Measurements from ENCODE around the gene GAB2.

Gene GAB2

GRCh38 chr11:78192223-78192719, 225.3 kb downstream of the GAB2 start:
- H3K4me3 ChIP-seq (ENCODE audit: low read depth, low read length, poor library complexity, severe bottlenecking), result no peak overlapping the region
- H3K9me2 ChIP-seq (ENCODE audit: low read depth, low read length), result no peaks in the 10 kb centered on the region
- no peaks in the 10 kb centered on the region for H3K9me3 ChIP-seq (ENCODE audit: low read length)
- no peak overlapping the region for H3K27ac ChIP-seq (ENCODE audit: low read depth, low read length, poor library complexity, severe bottlenecking)
- H2AFZ ChIP-seq (ENCODE audit: low read length), result no peak overlapping the region
- no peaks in the 10 kb centered on the region for H3K36me3 ChIP-seq (ENCODE audit: insufficient read depth, low read length)
- no peak overlapping the region for H3K4me2 ChIP-seq (ENCODE audit: low read length)
- no peaks in the 10 kb centered on the region for H3K79me2 ChIP-seq (ENCODE audit: insufficient read depth, low read length)
- H3K4me1 ChIP-seq (ENCODE audit: insufficient read depth, low read length, severe bottlenecking), result peaks cover 17% of the 10 kb centered on the region
- no peaks in the 10 kb centered on the region; the same call in 1 of the 2 replicates for H3K27me3 ChIP-seq (ENCODE audit: insufficient read depth, low read length)
- H3F3A ChIP-seq (ENCODE audit: insufficient read depth, low read length), result no peaks in the 10 kb centered on the region
- H3K9ac ChIP-seq (ENCODE audit: low read length), result no peak overlapping the region
- H4K20me1 ChIP-seq (ENCODE audit: insufficient read depth, low read length), result no peaks in the 10 kb centered on the region
- TF ChIP-seq EZH2 (IDR thresholded peaks at IDR 0.05; ENCODE audit: borderline replicate concordance, low read length) (no peak), CTCF (IDR thresholded peaks at IDR 0.05; ENCODE audit: low read length) (no peak)

GRCh38 chr11:78190871-78191538, 226.6 kb downstream of the GAB2 start:
- Histone ChIP-seq H3K9ac (ENCODE audit: low read length) (no peak overlapping the region), H3K4me1 (ENCODE audit: insufficient read depth, low read length, severe bottlenecking) (peaks cover 19% of the 10 kb centered on the region), H3K9me2 (ENCODE audit: low read depth, low read length) (no peaks in the 10 kb centered on the region), H3K27ac (ENCODE audit: low read depth, low read length, poor library complexity, severe bottlenecking) (no peak overlapping the region), H3K79me2 (ENCODE audit: insufficient read depth, low read length) (no peaks in the 10 kb centered on the region), H4K20me1 (ENCODE audit: insufficient read depth, low read length) (no peaks in the 10 kb centered on the region), H3K9me3 (ENCODE audit: low read length) (no peaks in the 10 kb centered on the region), H3K4me2 (ENCODE audit: low read length) (no peak overlapping the region), H3K4me3 (ENCODE audit: low read depth, low read length, poor library complexity, severe bottlenecking) (no peak overlapping the region), H3K27me3 (ENCODE audit: insufficient read depth, low read length) (no peaks in the 10 kb centered on the region; the same call in 1 of the 2 replicates), H3F3A (ENCODE audit: insufficient read depth, low read length) (no peaks in the 10 kb centered on the region), H2AFZ (ENCODE audit: low read length) (no peak overlapping the region), H3K36me3 (ENCODE audit: insufficient read depth, low read length) (no peaks in the 10 kb centered on the region)
- TF ChIP-seq CTCF (IDR thresholded peaks at IDR 0.05; ENCODE audit: low read length) (no peak), EZH2 (IDR thresholded peaks at IDR 0.05; ENCODE audit: borderline replicate concordance, low read length) (no peak)

GRCh38 chr11:78190374-78190773, 227.2 kb downstream of the GAB2 start:
- Histone ChIP-seq H3K79me2 (ENCODE audit: insufficient read depth, low read length) (no peaks in the 10 kb centered on the region), H3K27ac (ENCODE audit: low read depth, low read length, poor library complexity, severe bottlenecking) (no peak overlapping the region), H3K4me2 (ENCODE audit: low read length) (no peak overlapping the region)

More at GRCh38 chr11:78190374-78190773, 227.2 kb downstream of the GAB2 start:
- H3K27me3 ChIP-seq (ENCODE audit: insufficient read depth, low read length), result no peaks in the 10 kb centered on the region; the same call in 1 of the 2 replicates
- H4K20me1 ChIP-seq (ENCODE audit: insufficient read depth, low read length), result no peaks in the 10 kb centered on the region
- H3K36me3 ChIP-seq (ENCODE audit: insufficient read depth, low read length), result no peaks in the 10 kb centered on the region
- no peak overlapping the region for H2AFZ ChIP-seq (ENCODE audit: low read length)
- H3K4me1 ChIP-seq (ENCODE audit: insufficient read depth, low read length, severe bottlenecking), result peaks cover 19% of the 10 kb centered on the region
- H3K9me3 ChIP-seq (ENCODE audit: low read length), result no peaks in the 10 kb centered on the region
- H3K9me2 ChIP-seq (ENCODE audit: low read depth, low read length), result no peaks in the 10 kb centered on the region
- no peaks in the 10 kb centered on the region for H3F3A ChIP-seq (ENCODE audit: insufficient read depth, low read length)
- TF ChIP-seq EZH2 (IDR thresholded peaks at IDR 0.05; ENCODE audit: borderline replicate concordance, low read length) (no peak), CTCF (IDR thresholded peaks at IDR 0.05; ENCODE audit: low read length) (no peak)
- H3K9ac ChIP-seq (ENCODE audit: low read length), result no peak overlapping the region
- H3K4me3 ChIP-seq (ENCODE audit: low read depth, low read length, poor library complexity, severe bottlenecking), result no peak overlapping the region
